Muscle layer of duodenum (tissue), 2 donors: ENCODE measurements around the gene IARS2.
"Not testable (repeated sequence)": the region's sequence is repeated elsewhere in the genome, so short reads cannot be mapped to it uniquely, and the experiment has no call there.

Experiments
- H3K27ac ChIP-seq: one replicate; pipeline ENCODE4 v1.7.0; 2013; ENCODE audit warnings: mild to moderate bottlenecking, low read length
- H3K27me3 ChIP-seq: one replicate; pipeline ENCODE4 v1.7.0; 2013; ENCODE audit warnings: low read depth, mild to moderate bottlenecking, control low read depth, low read length
- H3K36me3 ChIP-seq, 2 donors: one replicate each; pipeline ENCODE4 v1.7.0; 2013; ENCODE audit warnings: low read length in 2 of 2, control low read depth in 1 of 2, mild to moderate bottlenecking in 1 of 2; ENCODE audit not compliant: insufficient read depth in 2 of 2, control insufficient read depth in 1 of 2
- H3K4me1 ChIP-seq, 2 donors: one replicate each; pipeline ENCODE4 v1.7.0; 2013; ENCODE audit warnings: low read length in 2 of 2, mild to moderate bottlenecking in 2 of 2, control low read depth in 1 of 2, moderate library complexity in 1 of 2; ENCODE audit not compliant: insufficient read depth in 2 of 2, control insufficient read depth in 1 of 2
- H3K4me3 ChIP-seq, 2 donors: one replicate each; pipeline ENCODE4 v1.7.0; 2013; ENCODE audit warnings: low read length in 2 of 2, low read depth in 1 of 2, mild to moderate bottlenecking in 1 of 2
- H3K9me3 ChIP-seq, 2 donors: one replicate each; pipeline ENCODE4 v1.7.0; 2013; ENCODE audit warnings: low read length in 2 of 2, control low read depth in 1 of 2, mild to moderate bottlenecking in 1 of 2; ENCODE audit not compliant: control insufficient read depth in 1 of 2
- donor health status: healthy.

The IARS2 gene

DNA sequence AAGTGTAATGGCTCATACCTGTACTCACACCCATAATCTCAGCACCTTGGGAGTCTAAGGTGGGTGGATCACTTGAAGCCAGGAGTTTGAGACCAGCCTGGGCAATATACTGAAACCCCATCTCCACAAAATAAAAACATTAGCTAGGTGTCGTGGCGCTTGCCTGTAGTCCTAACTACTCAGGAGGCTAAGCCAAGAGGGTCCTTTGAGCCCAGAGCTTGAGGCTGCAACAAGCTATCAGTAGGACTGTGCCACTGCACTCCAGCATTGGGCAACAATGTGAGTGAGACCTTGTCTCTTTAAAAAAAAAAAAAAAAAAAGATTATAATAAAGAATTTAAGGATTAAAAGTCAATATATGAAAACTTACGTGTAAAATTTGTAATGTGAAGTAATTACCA is 16.0 kb upstream of the IARS2 start:
- no peaks in the 10 kb centered on the region for H3K27me3 ChIP-seq
- no peaks in the 10 kb centered on the region for H3K4me1 ChIP-seq
- no peak overlapping the region for H3K27ac ChIP-seq
- no peak overlapping the region for H3K4me3 ChIP-seq
- no peaks in the 10 kb centered on the region for H3K9me3 ChIP-seq
- H3K36me3 ChIP-seq = peaks cover 9 to 13% of the 10 kb centered on the region in 2 donors

GRCh38 chr1:220084460-220084859 is 9.5 kb upstream of the IARS2 start:
- no peak overlapping the region for H3K27ac ChIP-seq
- H3K27me3 ChIP-seq = no peaks in the 10 kb centered on the region

DNA sequence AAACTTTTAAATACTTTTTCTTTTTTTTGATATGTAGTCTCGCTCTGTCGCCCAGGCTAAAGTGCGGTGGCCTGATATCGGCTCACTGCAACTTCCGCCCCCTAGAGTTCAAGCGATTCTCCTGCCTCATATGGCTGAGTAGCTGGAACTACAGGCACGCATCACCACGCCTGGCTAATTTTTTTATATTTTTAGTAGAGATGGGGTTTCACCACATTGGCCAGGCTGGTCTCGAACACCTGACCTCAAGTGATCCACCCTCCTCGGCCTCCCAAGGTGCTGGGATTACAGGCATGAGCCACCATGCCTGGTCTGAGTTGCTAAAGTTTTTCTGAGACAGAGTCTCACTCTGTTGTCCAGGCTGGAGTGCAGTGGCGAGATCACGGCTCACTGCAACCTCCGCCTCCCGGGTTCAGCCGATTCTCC is 7.7 kb upstream of the IARS2 start:
- H3K27ac ChIP-seq, H3K4me1 ChIP-seq, H3K36me3 ChIP-seq, H3K4me3 ChIP-seq, H3K9me3 ChIP-seq, H3K27me3 ChIP-seq: not testable (repeated sequence)

More at GRCh38 chr1:220084460-220084859, 9.5 kb upstream of the IARS2 start:
- Histone ChIP-seq H3K4me3 (no peak overlapping the region), H3K36me3 (peaks cover 0 to 4% of the 10 kb centered on the region in 2 donors), H3K9me3 (no peaks in the 10 kb centered on the region), H3K4me1 (no peaks in the 10 kb centered on the region)

DNA sequence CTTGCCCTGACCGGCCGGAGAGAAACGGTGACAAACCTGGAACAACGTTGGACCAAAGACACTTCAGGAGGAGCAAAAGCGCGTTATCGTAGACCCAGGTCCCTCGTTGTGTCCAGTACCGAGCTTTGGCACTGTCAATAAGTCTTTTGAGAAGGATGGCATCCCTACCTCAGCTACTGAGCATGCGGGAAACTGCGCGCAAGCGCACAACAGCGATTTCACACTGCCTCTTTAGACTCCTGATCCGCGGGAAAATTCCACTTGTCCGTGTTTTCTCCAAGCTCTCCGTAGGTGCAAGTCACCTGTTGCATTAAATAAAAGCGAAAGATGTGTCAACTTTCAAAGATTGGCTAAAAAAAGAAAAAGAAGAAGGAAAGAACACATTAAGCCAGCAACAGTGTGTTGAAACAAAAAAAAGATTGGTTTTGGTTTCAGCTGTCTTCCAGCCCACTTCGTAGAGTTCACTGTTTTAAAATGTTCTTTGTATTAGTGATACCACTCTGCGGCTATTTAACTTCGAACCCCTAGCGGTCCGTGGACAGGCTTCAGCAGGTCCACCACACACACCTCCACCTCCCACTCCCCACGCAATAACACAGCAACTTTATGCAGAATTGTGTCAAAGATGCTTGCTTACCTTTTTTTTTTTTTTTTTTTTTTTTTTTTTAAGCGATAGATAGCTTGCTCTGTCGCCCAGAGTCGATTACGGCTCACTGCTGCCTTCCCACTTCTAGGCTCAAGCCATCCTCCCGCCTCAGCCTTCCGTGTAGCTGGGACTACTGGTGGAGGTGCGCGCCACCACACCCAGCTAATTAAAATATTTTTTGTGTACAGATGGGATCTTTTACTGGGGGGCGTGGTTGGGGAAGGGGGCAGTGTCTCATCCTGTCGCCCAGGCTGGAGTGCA is 4.0 kb upstream of the IARS2 start, which contains the start of gene BPNT1:
Gene BPNT1, minus strand, starts transcription at position 139 of the 907 bp plus-strand sequence. CDS start 9,942 bp downstream, outside the sequence.
- Histone ChIP-seq H3K9me3 (no peaks in the 10 kb centered on the region), H3K27me3 (no peaks in the 10 kb centered on the region)

GRCh38 chr1:220092694-220093093 is 1.2 kb upstream of the IARS2 start:
- peaks cover 0 to 3% of the 10 kb centered on the region in 2 donors for H3K36me3 ChIP-seq
- no peaks in the 10 kb centered on the region for H3K9me3 ChIP-seq
- no peak overlapping the region for H3K4me3 ChIP-seq
- no peak overlapping the region for H3K27ac ChIP-seq
- H3K4me1 ChIP-seq = peaks cover 0 to 20% of the 10 kb centered on the region in 2 donors
- H3K27me3 ChIP-seq = no peaks in the 10 kb centered on the region

More for the DNA sequence above, 4.0 kb upstream of the IARS2 start, which contains the start of gene BPNT1:
- H3K27ac ChIP-seq = peak within 1 kb of the TSS; percentile 79
- peak within 1 kb of the TSS; percentile 95 to 96 for H3K4me3 ChIP-seq
- peaks cover 0 to 10% of the 10 kb centered on the region in 2 donors for H3K4me1 ChIP-seq
- peaks cover 0 to 4% of the 10 kb centered on the region in 2 donors for H3K36me3 ChIP-seq

DNA sequence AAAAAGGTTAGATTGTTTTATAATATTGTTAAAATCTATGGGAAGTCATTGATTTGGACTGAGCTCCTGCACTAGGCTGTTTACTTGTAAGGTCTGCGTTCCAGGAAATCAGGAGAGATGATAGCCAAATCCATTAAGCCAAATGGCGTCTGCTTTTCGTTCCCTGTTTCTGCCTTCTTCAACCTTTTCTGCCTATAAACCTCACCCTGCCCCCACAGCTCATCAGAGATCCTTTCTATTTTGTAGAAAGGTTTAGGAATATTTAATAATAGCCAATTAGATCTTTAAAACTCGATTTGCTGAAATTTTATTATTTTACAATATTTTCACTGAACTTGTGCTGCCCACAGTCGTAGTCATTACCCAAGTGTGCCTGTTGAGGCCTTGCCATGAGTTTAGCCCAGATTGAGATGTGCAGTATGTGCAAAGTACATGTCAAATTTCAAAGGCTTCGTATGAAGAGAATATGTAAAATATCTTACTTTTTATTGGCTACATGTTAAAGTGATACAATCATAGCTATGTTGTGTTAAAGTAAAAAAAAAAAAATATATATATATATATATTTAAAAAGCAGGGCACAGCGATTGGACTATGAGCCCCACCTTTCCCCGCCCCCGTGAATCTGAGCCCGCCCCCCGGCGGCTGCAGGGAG is 444 bp upstream of the IARS2 start:
- Histone ChIP-seq H3K4me3 (peak overlapping the region in 1 of 2 donors; percentile 90), H3K27ac (no peak overlapping the region), H3K27me3 (no peaks in the 10 kb centered on the region), H3K9me3 (no peaks in the 10 kb centered on the region), H3K4me1 (peaks cover 0 to 20% of the 10 kb centered on the region in 2 donors), H3K36me3 (peaks cover 4 to 9% of the 10 kb centered on the region in 2 donors)

- Histone ChIP-seq H3K9me3 (no peaks in the 10 kb centered on the region), H3K4me1 (peaks cover 0 to 10% of the 10 kb centered on the region in 2 donors), H3K36me3 (peaks cover 25 to 39% of the 10 kb centered on the region in 2 donors), H3K27ac (no peak overlapping the region), H3K4me3 (no peak overlapping the region), H3K27me3 (no peaks in the 10 kb centered on the region)
These were observed 5.9 kb downstream of the IARS2 start for GRCh38 chr1:220099826-220100225.

DNA sequence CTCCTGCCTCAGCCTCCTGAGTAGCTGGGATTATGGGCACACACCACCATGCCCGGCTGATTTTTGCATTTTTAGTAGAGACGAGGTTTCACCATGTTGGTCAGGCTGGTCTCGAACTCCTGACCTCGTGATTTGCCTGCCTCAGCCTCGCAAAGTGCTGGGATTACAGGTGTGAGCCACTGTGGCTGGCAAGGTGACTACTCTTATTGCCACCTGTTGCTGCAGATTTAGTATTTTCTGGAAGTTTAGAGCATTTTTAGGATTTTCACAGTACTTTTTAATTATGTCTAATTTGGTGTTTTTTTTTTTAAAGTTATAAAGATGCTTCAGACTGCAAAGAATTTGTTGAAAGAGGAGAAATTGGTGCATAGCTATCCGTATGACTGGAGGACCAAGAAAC is 16.5 kb downstream of the IARS2 start:
- not testable (repeated sequence) for H3K27ac ChIP-seq, H3K9me3 ChIP-seq, H3K27me3 ChIP-seq, H3K4me3 ChIP-seq, H3K4me1 ChIP-seq
- peaks cover 39 to 59% of the 10 kb centered on the region in 2 donors for H3K36me3 ChIP-seq

DNA sequence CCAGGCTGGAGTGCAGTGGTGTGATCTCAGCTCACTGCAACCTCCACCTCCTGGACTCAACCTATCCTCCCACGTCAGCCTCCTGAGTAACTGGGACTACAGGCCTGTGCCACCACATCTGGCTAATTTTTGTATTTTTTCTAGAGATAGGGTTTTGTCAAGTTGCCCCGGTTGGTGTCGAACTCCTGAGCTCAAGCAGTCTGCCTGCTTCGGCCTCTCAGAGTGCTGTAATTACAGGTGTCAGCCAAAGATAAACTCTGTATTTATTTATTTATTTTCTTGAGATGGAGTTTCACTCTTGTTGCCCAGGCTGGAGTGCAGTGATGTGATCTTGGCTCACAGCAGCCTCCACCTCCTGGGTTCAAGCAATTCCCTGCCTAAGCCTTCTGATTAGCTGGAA is 18.7 kb downstream of the IARS2 start:
- not testable (repeated sequence) for H3K4me1 ChIP-seq, H3K27ac ChIP-seq, H3K27me3 ChIP-seq, H3K9me3 ChIP-seq, H3K4me3 ChIP-seq
- peaks cover 34 to 46% of the 10 kb centered on the region in 2 donors for H3K36me3 ChIP-seq

GRCh38 chr1:220113136-220113695 is 19.3 kb downstream of the IARS2 start:
- Histone ChIP-seq H3K4me1 (no peaks in the 10 kb centered on the region), H3K27me3 (no peaks in the 10 kb centered on the region), H3K9me3 (no peaks in the 10 kb centered on the region), H3K4me3 (no peak overlapping the region), H3K27ac (no peak overlapping the region), H3K36me3 (peaks cover 33 to 43% of the 10 kb centered on the region in 2 donors)

- peak overlapping the region; percentile 78 for H3K27ac ChIP-seq
These were observed 25.1 kb downstream of the IARS2 start for GRCh38 chr1:220119043-220119512.

More at GRCh38 chr1:220119043-220119512, 25.1 kb downstream of the IARS2 start:
- H3K27me3 ChIP-seq = no peaks in the 10 kb centered on the region
- H3K9me3 ChIP-seq = no peaks in the 10 kb centered on the region
- peaks cover 0 to 4% of the 10 kb centered on the region in 2 donors for H3K4me1 ChIP-seq
- H3K4me3 ChIP-seq = peak overlapping the region in 1 of 2 donors; percentile 49
- H3K36me3 ChIP-seq = peaks cover 19 to 20% of the 10 kb centered on the region in 2 donors
